ENCODE results near the gene CIDEB. TPM values are rescaled to one million over a fixed set of nuclear protein-coding genes. Genes with fewer than 3 reads are reported as not detected.

CIDEB gene
- total and polyA plus RNA-seq, 2 of the 13 experiments (the other 11 are each of a cell fraction or from before 2014, with no cell fraction given), result 35.8 to 110 TPM

DNA sequence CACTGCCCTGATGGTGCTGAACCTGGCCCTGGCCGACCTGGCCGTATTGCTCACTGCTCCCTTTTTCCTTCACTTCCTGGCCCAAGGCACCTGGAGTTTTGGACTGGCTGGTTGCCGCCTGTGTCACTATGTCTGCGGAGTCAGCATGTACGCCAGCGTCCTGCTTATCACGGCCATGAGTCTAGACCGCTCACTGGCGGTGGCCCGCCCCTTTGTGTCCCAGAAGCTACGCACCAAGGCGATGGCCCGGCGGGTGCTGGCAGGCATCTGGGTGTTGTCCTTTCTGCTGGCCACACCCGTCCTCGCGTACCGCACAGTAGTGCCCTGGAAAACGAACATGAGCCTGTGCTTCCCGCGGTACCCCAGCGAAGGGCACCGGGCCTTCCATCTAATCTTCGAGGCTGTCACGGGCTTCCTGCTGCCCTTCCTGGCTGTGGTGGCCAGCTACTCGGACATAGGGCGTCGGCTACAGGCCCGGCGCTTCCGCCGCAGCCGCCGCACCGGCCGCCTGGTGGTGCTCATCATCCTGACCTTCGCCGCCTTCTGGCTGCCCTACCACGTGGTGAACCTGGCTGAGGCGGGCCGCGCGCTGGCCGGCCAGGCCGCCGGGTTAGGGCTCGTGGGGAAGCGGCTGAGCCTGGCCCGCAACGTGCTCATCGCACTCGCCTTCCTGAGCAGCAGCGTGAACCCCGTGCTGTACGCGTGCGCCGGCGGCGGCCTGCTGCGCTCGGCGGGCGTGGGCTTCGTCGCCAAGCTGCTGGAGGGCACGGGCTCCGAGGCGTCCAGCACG is 8.2 kb upstream of the CIDEB start (continued):
- TF ChIP-seq, protein P1, sequence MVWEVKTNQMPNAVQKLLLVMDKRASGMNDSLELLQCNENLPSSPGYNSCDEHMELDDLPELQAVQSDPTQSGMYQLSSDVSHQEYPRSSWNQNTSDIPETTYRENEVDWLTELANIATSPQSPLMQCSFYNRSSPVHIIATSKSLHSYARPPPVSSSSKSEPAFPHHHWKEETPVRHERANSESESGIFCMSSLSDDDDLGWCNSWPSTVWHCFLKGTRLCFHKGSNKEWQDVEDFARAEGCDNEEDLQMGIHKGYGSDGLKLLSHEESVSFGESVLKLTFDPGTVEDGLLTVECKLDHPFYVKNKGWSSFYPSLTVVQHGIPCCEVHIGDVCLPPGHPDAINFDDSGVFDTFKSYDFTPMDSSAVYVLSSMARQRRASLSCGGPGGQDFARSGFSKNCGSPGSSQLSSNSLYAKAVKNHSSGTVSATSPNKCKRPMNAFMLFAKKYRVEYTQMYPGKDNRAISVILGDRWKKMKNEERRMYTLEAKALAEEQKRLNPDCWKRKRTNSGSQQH (CRISPR knock-in tag; IDR thresholded peaks at IDR 0.05; ENCODE audit: low read depth), result peak; percentile 96

DNA sequence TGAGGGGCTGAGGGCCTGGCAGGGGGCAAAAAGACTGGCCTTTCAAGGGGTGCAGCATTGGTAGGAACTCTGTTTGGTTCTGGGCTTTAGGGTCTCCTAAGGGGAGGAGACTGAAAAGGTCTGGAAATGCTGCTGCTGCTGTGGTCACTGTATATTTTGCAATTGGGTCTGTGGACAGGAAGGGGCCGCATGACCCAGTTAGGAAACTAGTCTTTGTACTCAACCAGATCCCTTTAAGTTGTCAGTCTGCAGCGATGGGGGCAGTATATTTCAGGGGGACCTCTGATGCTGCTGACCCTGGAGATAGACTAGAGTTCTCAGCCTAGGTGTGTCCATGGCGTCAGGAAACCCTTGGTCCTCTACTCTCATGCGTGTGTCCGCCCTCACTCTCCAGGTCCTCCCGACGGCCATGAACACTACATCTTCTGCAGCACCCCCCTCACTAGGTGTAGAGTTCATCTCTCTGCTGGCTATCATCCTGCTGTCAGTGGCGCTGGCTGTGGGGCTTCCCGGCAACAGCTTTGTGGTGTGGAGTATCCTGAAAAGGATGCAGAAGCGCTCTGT is 7.5 kb upstream of the CIDEB start:
- in situ Hi-C loops (cut with HindIII; ENCODE audit: extremely low pct_ligation_motif_present, low pct_unique_long_range_greater_than_20kb) (no loop called here), intact Hi-C loops (cut with micrococcal nuclease; ENCODE audit: unreplicated experiment) (no loop called here)
- Histone ChIP-seq H3K9ac (ENCODE audit: insufficient read depth, low read depth, low read length) (peak overlapping the region; percentile 35), H2AFZ (ENCODE audit: low read length) (no peak overlapping the region), H3K79me2 (ENCODE audit: insufficient read depth, low read length) (no peaks in the 10 kb centered on the region), H3K27me3 (ENCODE audit: control insufficient read depth in 1 of 2, insufficient read depth in 2 of 2, low read length in 2 of 2) (peaks cover 6 to 37% of the 10 kb centered on the region in 2 experiments; a peak in 4 of 5 replicates), H3K4me1 (ENCODE audit: insufficient read depth, low read length) (peaks cover 39% of the 10 kb centered on the region), H3K4me3 (replicated peaks in 1 of 3; ENCODE audit: insufficient read depth in 1 of 3, low read depth in 2 of 3, low read length in 3 of 3) (peak overlapping the region; percentile 29 to 73 (median 40)), H3K4me2 (ENCODE audit: low read depth, low read length) (peak overlapping the region; percentile 89), H4K20me1 (ENCODE audit: insufficient read depth, low read length) (no peaks in the 10 kb centered on the region), H3K36me3 (replicated peaks in 1 of 2; ENCODE audit: control insufficient read depth in 1 of 2, insufficient read depth in 2 of 2, low read length in 2 of 2) (no peaks in the 10 kb centered on the region), H3K27ac (ENCODE audit: extremely low read length, insufficient read depth, low read length) (peak overlapping the region; percentile 18), H3K9me3 (ENCODE audit: low read length) (no peaks in the 10 kb centered on the region)
- DNase-seq (ENCODE audit: low spot score) (peak; percentile 54), FAIRE-seq (peak; percentile 66), ATAC-seq (peak; percentile 55)
- 9% methylated on average over 10 of the region's 10 CpGs for WGBS (ENCODE audit: low lambda C conversion rate)
- ChIA-PET POLR2A (interaction anchor here (0.5 to 3.5 kb wide), 17 partner anchors 8 to 1067 kb away, joined by 3 to 57 read pairs (median 7); partner anchors contain the start of genes CBLN3, CHMP4A, CIDEB and DCAF11), CTCF (ENCODE audit: low intra/inter-chr PET ratio, low total read pairs) (interaction anchor here (1.2 to 2.4 kb wide), 2 partner anchors 7 to 18 kb away, joined by 3 to 7 read pairs; partner anchors contain the start of gene CIDEB)
- BruUV-seq (replicated peaks), result no TSS peak
- peak; percentile 73; the same call in 1 of the 2 replicates for TF ChIP-seq SMAD9 (CRISPR knock-in tag; IDR thresholded peaks at IDR 0.05)
- 0 out of 2 replicates have a peak, but pooled peaks have one; percentile 8 for TF ChIP-seq ZNF644 (CRISPR knock-in tag; IDR thresholded peaks at IDR 0.05; ENCODE audit: low read depth)
- TF ChIP-seq SIX4 (CRISPR knock-in tag; IDR thresholded peaks at IDR 0.05), result no peak
- no peak for TF ChIP-seq HNF4G (IDR thresholded peaks at IDR 0.05; ENCODE audit: borderline replicate concordance, low read depth, low read length)
- TF ChIP-seq HNF4G (CRISPR knock-in tag; IDR thresholded peaks at IDR 0.05; ENCODE audit: borderline replicate concordance, low read depth), result 0 out of 2 replicates have a peak, but pooled peaks have one; percentile 10
- peak; percentile 91; the same call in 1 of the 2 replicates for TF ChIP-seq THYN1 (CRISPR knock-in tag; IDR thresholded peaks at IDR 0.05; ENCODE audit: borderline replicate concordance, low read depth)
- TF ChIP-seq SOX13 (IDR thresholded peaks at IDR 0.05), result 0 out of 2 replicates have a peak, but pooled peaks have one; percentile 13
- TF ChIP-seq SOX13 (CRISPR knock-in tag; conservative IDR thresholded peaks at IDR 0.05 in 1 of 2, IDR thresholded peaks at IDR 0.05 in 1 of 2), result no peak
- 0 out of 2 replicates have a peak, but pooled peaks have one; percentile 28 for TF ChIP-seq NCOR1 (IDR thresholded peaks at IDR 0.05; ENCODE audit: borderline replicate concordance, low read length)
- TF ChIP-seq NR2F6 (IDR thresholded peaks at IDR 0.05), result no peak
- TF ChIP-seq NR2F6 (CRISPR knock-in tag; IDR thresholded peaks at IDR 0.05), result 0 out of 2 replicates have a peak, but pooled peaks have one; percentile 19
- TF ChIP-seq, protein P2, sequence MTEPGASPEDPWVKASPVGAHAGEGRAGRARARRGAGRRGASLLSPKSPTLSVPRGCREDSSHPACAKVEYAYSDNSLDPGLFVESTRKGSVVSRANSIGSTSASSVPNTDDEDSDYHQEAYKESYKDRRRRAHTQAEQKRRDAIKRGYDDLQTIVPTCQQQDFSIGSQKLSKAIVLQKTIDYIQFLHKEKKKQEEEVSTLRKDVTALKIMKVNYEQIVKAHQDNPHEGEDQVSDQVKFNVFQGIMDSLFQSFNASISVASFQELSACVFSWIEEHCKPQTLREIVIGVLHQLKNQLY (CRISPR knock-in tag; IDR thresholded peaks at IDR 0.05), result no peak
- no peak for TF ChIP-seq KDM2A (CRISPR knock-in tag; IDR thresholded peaks at IDR 0.05; ENCODE audit: borderline replicate concordance, low read depth)
- no peak for TF ChIP-seq ZFAT (CRISPR knock-in tag; conservative IDR thresholded peaks at IDR 0.05)
- TF ChIP-seq CEBPB (IDR thresholded peaks at IDR 0.05; ENCODE audit: borderline replicate concordance, low read depth, low read length), result peak; percentile 63; the same call in 1 of the 2 replicates
- peak; percentile 62 for TF ChIP-seq YY1 (IDR thresholded peaks at IDR 0.05; ENCODE audit: insufficient read depth, insufficient replicate concordance, low read depth, low read length)
- TF ChIP-seq, protein P3, sequence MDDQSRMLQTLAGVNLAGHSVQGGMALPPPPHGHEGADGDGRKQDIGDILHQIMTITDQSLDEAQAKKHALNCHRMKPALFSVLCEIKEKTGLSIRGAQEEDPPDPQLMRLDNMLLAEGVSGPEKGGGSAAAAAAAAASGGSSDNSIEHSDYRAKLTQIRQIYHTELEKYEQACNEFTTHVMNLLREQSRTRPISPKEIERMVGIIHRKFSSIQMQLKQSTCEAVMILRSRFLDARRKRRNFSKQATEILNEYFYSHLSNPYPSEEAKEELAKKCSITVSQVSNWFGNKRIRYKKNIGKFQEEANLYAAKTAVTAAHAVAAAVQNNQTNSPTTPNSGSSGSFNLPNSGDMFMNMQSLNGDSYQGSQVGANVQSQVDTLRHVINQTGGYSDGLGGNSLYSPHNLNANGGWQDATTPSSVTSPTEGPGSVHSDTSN (CRISPR knock-in tag; IDR thresholded peaks at IDR 0.05; ENCODE audit: borderline replicate concordance), result no peak
- TF ChIP-seq ZMYM3 (CRISPR knock-in tag; IDR thresholded peaks at IDR 0.05), result no peak

All from HepG2 (cell line).